Measurements from ENCODE around the gene SERTM1. TPM values are rescaled to one million over a fixed set of nuclear protein-coding genes. Genes with fewer than 3 reads are reported as not detected.

The SERTM1 gene
- polyA plus RNA-seq, 3 donors = 0.03 to 0.42 (median 0.34) TPM

DNA sequence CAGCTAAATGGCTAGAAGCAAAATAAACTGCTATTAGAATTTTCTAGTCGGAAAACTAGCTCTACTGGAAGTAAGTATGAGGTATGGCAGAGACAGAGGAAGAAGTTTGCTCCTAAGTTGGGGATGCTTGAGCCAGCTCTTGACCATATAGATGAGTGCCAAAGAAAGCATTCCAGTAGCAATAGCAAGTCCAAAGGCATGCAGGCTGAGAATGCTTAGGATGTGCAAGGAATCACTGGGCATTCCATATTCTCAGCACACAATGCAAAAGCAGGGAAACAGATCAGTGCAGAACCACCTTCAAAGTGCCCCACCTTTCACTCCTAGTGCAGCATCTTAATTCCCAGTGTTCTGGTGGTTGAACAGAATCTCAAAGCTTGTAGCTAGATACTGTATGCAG is 32.9 kb downstream of the SERTM1 start:
- WGBS, 3 donors = 56 to 84% (median 77%) methylated on average over 1 of the region's 1 CpG
- H3K27ac ChIP-seq (ENCODE audit: low read depth, low read length) = no peak overlapping the region

DNA sequence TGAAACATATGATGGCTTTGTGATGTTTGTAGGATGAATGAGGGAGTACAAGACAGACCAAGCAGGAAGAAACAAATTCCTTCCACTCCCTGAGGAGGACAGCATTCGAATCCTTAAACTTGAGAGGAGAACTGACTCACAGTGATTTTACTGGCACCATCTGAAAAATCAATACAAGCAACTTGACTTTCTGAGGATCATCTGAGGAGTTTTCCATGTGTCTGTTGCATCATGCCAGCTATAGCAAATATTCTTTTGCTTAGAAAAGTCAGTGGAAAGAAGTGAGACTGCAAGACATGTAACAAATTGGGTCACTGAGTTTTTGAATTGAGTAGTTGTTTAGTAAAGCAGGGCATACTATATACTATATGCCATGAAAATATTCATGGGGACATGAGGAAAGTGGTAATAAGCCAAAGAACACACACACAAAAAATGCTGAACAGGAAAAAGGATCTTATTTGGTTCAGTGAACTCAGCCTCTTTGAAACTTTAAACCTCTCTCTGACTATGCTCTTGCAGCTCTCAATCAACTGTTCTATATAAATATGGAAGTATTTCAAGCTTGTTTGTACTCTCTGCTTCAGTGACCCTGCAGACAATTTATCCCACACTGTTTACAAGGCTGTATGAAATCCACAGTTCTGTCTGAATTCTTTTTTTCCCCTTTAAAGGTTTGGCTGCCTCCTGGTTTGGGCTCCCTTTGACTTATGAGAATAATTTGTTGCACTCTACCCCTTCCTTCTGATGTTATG is 35.5 kb downstream of the SERTM1 start:
- no peak overlapping the region for H3K27ac ChIP-seq (ENCODE audit: low read depth, low read length)
- 66 to 78% (median 76%) methylated on average over 1 of the region's 1 CpG for WGBS, 3 donors

DNA sequence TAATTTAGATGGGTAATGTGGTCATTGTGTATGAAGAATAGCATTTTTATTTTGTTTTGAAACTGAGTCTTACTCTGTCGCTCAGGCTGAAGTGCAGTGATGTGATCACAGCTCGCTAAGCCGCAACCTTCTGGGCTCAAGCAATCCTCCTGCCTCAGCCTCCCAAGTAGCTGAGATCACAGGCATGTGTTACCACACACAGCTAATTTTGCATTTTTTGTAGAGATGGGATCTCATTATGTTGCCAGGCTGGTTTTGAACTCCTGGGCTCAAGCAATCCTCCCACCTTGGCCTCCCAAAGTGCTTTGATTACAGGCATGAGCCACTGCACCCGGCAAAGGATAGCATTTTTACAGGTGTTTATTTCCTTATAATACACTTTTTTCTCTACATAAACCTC is 36.6 kb downstream of the SERTM1 start:
- H3K27ac ChIP-seq (ENCODE audit: low read depth, low read length) = no peak overlapping the region
- 85 to 94% (median 92%) methylated on average over 4 of the region's 4 CpGs for WGBS, 3 donors

DNA sequence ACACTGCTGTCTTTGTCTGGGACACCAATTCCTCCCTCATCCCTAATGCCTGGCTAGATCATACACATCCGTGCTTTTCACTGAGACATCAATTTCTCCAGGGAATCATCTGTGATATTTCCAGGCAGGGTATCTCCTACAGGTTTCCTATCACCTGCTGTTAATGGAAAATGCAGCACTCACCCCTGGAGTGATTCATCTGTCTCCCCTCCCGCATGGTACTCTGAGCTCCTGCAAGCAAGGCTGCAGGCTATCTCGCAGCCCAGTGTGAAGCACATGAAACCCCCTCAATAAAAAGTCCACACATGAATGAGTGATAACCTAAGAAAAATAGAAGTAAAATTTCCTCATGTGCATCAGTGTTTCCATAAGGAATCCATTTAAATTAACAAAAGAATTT is 38.5 kb downstream of the SERTM1 start:
- no peak overlapping the region for H3K27ac ChIP-seq (ENCODE audit: low read depth, low read length)
- WGBS, 3 donors = 76 to 77% (median 76%) methylated on average over 3 of the region's 3 CpGs

DNA sequence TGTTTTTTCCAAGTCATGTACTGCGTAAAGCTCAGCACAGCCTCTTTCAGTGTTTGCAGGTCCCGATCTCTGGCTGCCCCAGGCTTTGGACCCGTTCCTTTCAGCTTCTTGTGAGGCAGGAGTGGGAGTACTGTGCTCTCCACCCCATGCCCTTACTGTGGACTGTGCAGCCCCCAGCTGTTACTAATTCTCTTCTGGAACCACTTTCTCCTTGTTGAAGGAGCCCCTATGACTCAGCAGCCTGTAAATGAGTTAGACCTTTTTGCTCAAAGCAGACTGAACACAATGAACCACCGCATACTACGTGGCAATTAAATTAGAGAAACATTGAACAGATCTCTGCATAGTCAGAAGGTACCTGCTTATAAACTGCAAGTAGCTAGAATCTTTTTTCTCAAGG is 39.0 kb downstream of the SERTM1 start:
- WGBS, 3 donors = 45 to 66% (median 52%) methylated on average over 5 of the region's 5 CpGs
- H3K27ac ChIP-seq (ENCODE audit: low read depth, low read length) = no peak overlapping the region

DNA sequence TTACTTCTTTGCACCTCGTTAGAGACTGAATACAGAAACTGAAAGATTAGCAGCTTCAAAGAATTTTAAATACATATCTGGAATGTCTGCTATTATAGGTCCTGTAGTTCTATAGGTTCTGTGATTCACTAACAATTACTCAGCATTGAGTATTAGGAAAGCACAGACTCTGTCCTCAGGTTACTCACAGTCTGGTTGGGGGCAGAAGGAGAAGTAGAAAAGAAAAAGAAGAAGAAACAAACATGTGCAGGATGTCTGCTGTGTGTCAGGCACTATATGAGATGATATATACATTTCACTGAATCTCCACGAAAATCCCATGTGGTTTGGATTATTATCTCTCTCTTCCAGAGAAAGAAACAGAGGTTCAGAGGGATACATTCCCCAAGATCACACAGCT is 40.1 kb downstream of the SERTM1 start:
- WGBS, 3 donors = 7 to 20% (median 9%) methylated on average over 2 of the region's 2 CpGs
- no peak overlapping the region for H3K27ac ChIP-seq (ENCODE audit: low read depth, low read length)

DNA sequence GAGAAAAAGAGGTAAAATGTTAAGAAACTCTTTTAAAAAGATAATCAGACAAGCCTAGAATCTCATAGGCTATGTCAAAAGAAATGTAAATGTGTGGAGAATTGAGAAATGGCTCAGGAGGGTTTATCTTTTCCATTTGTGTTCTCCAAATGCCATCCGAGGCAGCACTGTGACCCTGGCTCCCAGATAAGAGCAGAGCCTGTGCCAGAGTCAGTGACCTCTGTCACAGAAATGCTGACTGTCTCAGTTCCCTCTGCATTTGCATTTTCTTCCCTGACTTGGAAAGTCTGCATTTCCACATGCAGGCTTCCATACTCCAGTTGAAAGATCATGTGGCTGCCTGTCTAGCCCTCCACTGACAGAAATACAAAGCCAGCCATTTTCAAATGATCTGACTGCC is 42.0 kb downstream of the SERTM1 start:
- no peak overlapping the region for H3K27ac ChIP-seq (ENCODE audit: low read depth, low read length)
- WGBS, 3 donors = 10 to 46% (median 45%) methylated on average over 1 of the region's 1 CpG

DNA sequence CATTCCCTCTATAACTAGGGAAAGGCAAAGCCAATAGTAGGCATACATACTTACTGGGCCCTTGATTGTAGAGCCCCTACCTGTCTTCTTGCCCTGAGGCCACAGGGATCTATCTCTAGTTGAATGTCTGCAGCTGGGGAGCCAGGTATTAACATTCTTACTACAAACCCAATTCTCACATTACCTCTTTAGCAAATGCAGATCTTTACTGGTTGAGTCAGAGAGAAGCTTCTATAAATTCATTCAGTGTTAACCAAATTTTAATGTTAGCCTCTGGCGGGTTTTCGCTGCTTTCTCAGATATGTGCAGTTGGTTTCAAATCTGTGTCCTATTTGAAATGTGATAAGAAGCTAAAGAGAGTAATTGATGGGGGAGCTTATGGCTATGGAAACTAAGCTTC is 43.2 kb downstream of the SERTM1 start:
- WGBS, 3 donors = 82 to 97% (median 93%) methylated on average over 2 of the region's 2 CpGs

DNA sequence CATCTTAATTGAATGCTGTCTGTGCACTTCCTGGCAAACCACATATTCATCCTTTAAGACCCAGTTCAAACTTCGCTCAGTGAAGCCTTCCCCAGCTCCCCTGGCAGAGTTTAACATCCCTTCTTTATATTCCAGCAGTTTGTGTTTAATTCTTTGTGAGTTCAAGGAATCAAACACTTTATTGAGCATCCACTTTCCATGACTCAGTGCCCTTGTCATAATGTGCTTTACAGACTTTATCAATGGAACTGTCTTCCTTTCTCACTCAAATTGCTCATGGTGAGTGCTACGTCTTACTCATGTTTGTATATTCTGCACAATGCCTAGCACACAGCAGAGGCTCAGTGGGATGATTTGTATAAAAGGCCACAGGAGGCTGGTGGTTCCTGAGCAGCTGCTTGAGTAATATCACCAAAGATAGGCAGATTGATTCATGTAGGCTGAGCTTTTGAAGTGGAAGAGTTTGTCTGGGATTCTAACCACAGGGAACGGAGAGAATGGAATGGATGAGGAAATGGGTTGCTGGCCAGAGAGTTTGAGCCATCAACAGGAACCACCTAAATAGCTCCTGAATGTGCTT is 44.2 kb downstream of the SERTM1 start:
- no peak overlapping the region for H3K27ac ChIP-seq (ENCODE audit: low read depth, low read length)
- WGBS, 3 donors = 77 to 80% (median 80%) methylated on average over 3 of the region's 3 CpGs

More for the DNA sequence above, 43.2 kb downstream of the SERTM1 start:
- no peak overlapping the region for H3K27ac ChIP-seq (ENCODE audit: low read depth, low read length)

DNA sequence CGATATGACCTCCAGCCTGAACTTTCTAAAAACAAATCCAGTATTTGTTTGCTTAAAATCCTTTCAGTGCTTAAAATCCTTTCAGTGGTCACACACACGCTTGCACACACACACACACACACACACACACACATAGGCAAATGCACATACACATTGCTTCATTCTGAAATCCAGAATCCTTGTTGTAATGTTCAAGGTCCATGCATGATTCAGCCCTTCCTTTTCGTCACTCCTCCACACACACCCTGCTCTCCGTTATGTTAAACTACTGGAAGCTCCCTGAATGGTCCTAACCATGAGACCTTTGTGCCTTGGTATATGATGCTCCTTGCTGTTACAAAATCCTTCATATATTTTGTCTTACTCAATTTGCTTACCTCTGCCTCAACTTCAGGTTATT is 44.9 kb downstream of the SERTM1 start:
- WGBS, 3 donors = 81 to 84% (median 83%) methylated on average over 4 of the region's 4 CpGs

DNA sequence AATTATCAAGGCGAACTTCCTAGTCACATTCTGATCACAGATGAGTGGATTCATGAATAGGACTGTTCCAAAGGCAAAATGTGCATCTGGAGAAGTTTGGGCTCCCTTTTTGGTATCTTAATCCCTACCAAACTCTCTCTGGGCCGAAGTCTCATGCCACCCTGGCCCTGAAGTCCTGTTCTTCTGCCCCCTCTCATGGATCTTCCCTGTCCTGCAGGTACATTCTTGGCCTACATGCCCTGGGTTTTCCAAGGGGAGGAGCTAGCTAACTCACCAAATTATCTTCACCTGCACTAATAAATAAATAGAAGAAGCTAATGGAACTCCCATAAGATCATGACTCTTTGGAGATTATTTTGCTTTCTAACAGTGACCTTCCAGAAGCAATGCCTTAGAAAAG is 50.3 kb downstream of the SERTM1 start:
- WGBS, 3 donors = 83 to 95% (median 87%) methylated on average over 2 of the region's 2 CpGs

More for the DNA sequence above, 44.9 kb downstream of the SERTM1 start:
- H3K27ac ChIP-seq (ENCODE audit: low read depth, low read length) = no peak overlapping the region

DNA sequence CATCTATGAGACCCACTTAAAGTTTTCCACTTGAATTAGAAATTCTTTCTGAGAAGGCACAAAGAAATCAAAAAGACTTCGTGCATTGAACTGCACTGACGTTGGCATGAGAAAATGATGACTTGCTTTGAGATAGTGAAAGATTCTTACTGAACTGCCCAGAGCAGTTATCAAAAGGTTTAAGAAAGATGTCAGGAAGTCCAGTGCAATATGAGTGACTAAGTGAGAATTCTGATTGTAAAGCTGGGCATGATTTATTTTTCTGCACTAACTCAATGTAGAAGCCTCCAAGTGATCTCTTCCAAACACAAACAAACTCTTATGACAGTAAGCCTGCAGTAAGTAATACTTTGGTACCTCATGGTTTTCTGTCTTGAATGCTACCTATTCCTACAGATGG is 52.1 kb downstream of the SERTM1 start:
- WGBS, 3 donors = 71 to 84% (median 81%) methylated on average over 2 of the region's 2 CpGs
- H3K27ac ChIP-seq (ENCODE audit: low read depth, low read length) = no peak overlapping the region

More for the DNA sequence above, 50.3 kb downstream of the SERTM1 start:
- H3K27ac ChIP-seq (ENCODE audit: low read depth, low read length) = no peak overlapping the region

DNA sequence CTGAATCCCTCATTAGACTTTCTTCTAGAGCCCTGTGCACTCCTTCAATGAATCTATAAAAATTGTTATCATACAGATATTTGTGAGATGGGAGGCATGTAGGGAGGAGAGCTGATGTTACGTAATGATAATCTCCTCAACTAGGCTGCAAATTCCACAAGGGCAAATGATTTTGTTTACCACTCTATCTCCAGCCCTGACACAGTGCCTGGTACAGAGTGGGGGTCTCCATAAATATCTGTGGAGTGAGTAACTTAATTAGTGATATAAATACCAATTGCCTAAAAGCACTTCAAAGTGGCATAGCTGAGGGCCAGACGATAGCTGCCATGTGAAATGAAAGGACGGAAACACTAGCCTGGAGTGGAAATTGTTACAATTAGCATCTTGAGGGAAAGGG is 54.2 kb downstream of the SERTM1 start:
- WGBS, 3 donors = 82 to 87% (median 87%) methylated on average over 3 of the region's 3 CpGs
- H3K27ac ChIP-seq (ENCODE audit: low read depth, low read length) = no peak overlapping the region

DNA sequence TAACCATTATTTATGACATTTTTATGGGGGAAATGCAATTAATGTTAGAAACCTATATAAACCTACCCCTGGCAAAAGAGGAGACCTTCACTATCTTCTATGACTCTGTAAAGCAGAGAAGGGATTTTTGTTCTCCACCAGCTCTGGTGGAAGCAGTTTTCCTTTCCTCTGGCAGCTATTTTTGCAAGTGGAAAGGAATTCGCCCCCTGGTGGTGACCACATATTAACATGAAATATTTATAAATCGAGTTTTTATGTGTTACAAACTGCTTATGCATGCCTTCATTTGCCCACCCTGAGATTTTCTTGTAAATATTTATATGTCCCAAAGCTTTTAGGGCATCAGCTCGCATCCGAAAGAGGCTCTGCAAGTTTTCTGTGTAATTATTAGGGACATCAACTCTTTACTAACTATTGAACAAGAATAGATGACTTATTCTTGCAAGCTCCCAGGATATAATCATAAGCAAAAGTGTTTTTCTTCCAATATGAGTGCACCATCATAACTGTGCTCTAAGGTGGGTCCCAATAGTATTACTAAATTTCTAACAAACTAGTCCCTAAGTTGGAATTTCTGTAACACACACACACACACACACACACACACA is 62.4 kb downstream of the SERTM1 start:
- 9 to 21% (median 20%) methylated on average over 4 of the region's 4 CpGs for WGBS, 3 donors
- no peak overlapping the region for H3K27ac ChIP-seq (ENCODE audit: low read depth, low read length)

DNA sequence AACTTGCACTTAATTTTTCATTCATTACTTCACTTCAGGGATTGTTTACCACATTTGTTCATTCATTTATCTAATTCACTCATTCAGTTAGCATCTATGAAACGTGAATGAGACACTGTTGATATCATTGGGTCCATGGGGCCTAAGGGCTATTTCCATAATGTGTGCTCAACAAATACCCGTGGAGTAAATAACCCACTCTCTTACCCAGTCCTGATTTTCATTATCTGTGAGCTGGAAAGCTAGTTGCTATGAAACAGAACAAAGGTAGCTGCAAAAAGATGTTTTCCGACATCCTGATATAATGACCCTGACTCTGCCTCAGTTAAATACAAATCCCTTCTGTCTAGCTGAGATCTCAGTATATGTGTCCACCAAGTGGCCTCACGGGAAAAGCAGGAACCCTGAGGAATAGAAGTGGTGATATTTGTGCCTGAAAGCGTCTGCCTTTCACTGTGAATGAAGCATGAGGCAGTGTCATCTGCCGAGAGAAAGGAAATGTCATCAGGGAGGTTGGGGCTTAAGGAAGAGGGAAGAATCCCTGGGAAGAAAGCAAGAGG is 63.8 kb downstream of the SERTM1 start:
- 69 to 77% (median 74%) methylated on average over 6 of the region's 6 CpGs for WGBS, 3 donors
- no peak overlapping the region for H3K27ac ChIP-seq (ENCODE audit: low read depth, low read length)

DNA sequence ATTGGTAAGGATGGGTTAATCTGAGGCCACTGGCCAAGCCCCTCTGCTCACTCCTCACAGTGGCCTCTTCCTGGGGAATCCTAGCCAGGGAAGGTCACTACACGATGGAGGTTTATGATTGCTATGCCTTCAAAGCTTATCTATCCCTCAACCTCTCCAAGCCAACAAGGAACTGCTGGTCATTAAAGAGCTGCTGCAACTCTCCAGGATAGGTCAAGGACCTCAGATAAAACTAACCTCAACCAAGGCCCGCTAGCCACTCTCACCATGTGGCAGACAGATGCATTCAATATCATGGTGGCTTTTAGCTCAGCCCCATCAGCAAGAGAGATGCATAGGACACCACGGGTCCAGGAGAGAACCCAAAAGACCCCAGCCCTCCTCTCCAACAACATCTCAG is 71.6 kb downstream of the SERTM1 start:
- no peak overlapping the region for H3K27ac ChIP-seq (ENCODE audit: low read depth, low read length)
- WGBS, 3 donors = 72 to 76% (median 75%) methylated on average over 3 of the region's 3 CpGs

DNA sequence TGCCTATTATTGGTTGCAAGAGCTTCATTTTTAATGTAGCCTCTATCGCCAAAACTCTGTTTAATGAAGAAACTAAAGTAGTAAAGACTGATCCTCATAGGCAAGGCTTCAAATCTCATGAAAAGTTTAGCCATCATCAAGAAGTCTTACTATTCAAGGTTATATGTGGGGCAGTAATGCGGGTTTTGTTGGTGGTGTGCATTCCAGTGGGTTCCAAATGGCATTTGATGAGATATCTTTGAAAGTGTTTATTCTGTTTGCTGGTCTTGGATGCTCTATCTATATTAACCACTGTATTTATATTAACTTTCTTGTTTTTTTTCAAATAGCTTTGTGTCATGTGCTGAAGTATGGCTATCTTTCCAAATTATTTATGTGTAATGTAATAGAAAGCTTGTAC is 72.2 kb downstream of the SERTM1 start:
- H3K27ac ChIP-seq (ENCODE audit: low read depth, low read length) = no peak overlapping the region
- WGBS, 3 donors = 91 to 94% (median 92%) methylated on average over 2 of the region's 2 CpGs
